ENCODE data around the gene WDTC1. TPM values are rescaled to one million over a fixed set of nuclear protein-coding genes. Genes with fewer than 3 reads are reported as not detected.

The WDTC1 gene
- total and polyA plus RNA-seq, 2 of the 13 experiments (the other 11 are each of a cell fraction or from before 2014, with no cell fraction given): 5.5 TPM

DNA sequence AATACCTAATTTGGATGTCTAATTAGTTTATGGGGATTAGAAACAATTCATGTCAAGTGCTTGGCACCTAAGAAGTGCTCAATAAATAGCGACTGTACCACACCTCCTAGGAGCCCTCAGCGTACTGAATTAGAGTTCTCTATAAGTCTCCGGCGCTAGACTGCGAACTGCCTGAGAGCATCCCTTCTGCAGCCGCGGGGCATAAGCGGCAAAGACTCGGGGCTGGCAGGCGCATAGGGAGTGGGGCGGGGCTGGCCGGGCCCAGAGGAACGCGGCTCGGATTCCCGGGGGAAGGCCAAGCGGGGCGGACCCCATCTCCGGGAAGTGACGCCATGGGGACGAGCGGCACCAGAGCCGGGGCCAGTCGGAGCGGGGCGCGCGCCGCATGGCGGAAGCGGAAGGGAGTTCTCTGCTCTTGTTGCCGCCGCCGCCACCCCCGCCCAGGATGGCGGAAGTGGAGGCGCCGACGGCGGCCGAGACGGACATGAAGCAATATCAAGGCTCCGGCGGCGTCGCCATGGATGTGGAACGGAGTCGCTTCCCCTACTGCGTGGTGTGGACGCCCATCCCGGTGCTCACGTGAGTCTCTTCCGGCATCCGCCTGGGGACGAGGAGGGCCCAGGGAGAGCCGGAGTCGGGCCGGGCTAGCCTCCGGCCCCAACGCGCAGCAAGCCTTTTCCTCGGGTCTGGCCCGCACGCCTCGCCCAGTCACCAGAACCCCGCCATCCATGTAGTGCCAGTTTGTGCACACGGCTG is 87.6 kb downstream of the WDTC1 start, which contains the start of gene TMEM222 (continued):
- TF ChIP-seq AKNA (CRISPR knock-in tag; IDR thresholded peaks at IDR 0.05; ENCODE audit: borderline replicate concordance) (no peak), ZNF768 (CRISPR knock-in tag; IDR thresholded peaks at IDR 0.05) (peak; percentile 60; the same call in 1 of the 2 replicates), HNF1A (IDR thresholded peaks at IDR 0.05; ENCODE audit: low read depth) (peak; percentile 27; the same call in 1 of the 2 replicates), HNF1A (CRISPR knock-in tag; IDR thresholded peaks at IDR 0.05; ENCODE audit: borderline replicate concordance) (peak; percentile 68; the same call in 1 of the 2 replicates), ZFX (CRISPR knock-in tag; IDR thresholded peaks at IDR 0.05; ENCODE audit: low read depth) (peak; percentile 91), HOXD1 (CRISPR knock-in tag; IDR thresholded peaks at IDR 0.05) (peak; percentile 93), ZNF691 (CRISPR knock-in tag; IDR thresholded peaks at IDR 0.05; ENCODE audit: borderline replicate concordance, low read depth) (peak; percentile 27; the same call in 1 of the 2 replicates), ISL2 (CRISPR knock-in tag; IDR thresholded peaks at IDR 0.05) (peak; percentile 79; the same call in 1 of the 2 replicates), PRPF4 (IDR thresholded peaks at IDR 0.05; ENCODE audit: low read depth, low read length, poor library complexity, severe bottlenecking) (no peak), ZBTB7A (CRISPR knock-in tag; IDR thresholded peaks at IDR 0.05) (0 out of 2 replicates have a peak, but pooled peaks have one; percentile 20), ZNF3 (CRISPR knock-in tag; IDR thresholded peaks at IDR 0.05) (no peak), ZNF569 (CRISPR knock-in tag; IDR thresholded peaks at IDR 0.05; ENCODE audit: borderline replicate concordance) (peak; percentile 39; the same call in 1 of the 2 replicates), ZNF136 (CRISPR knock-in tag; IDR thresholded peaks at IDR 0.05; ENCODE audit: low read depth) (no peak), MYNN (CRISPR knock-in tag; IDR thresholded peaks at IDR 0.05; ENCODE audit: low read depth) (no peak)
- TF ChIP-seq, protein P1, sequence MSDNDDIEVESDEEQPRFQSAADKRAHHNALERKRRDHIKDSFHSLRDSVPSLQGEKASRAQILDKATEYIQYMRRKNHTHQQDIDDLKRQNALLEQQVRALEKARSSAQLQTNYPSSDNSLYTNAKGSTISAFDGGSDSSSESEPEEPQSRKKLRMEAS (IDR thresholded peaks at IDR 0.05): peak; percentile 78
- TF ChIP-seq, protein P2, sequence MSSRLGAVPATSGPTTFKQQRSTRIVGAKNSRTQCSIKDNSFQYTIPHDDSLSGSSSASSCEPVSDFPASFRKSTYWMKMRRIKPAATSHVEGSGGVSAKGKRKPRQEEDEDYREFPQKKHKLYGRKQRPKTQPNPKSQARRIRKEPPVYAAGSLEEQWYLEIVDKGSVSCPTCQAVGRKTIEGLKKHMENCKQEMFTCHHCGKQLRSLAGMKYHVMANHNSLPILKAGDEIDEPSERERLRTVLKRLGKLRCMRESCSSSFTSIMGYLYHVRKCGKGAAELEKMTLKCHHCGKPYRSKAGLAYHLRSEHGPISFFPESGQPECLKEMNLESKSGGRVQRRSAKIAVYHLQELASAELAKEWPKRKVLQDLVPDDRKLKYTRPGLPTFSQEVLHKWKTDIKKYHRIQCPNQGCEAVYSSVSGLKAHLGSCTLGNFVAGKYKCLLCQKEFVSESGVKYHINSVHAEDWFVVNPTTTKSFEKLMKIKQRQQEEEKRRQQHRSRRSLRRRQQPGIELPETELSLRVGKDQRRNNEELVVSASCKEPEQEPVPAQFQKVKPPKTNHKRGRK (CRISPR knock-in tag; IDR thresholded peaks at IDR 0.05): 0 out of 2 replicates have a peak, but pooled peaks have one; percentile 51
